HepG2 (cell line): ENCODE measurements around the gene SLC15A2. TPM values are rescaled to one million over a fixed set of nuclear protein-coding genes. Genes with fewer than 3 reads are reported as not detected.

Experiments
- ATAC-seq: fragments of 200-7000 bp; cut with Tn5 transposase; 3 replicates; pipeline ENCODE4 v1.9.1; 2020; ENCODE audit warnings: mild to moderate bottlenecking, moderate library complexity
- BruUV-seq: library from RNA; stranded (reverse); fragments of 400-500 nt; replicated peaks from 2 replicates; lab custom pipeline; 2021; lab: Mats Ljungman, UMichigan
- CTCF ChIA-PET: fragments of 300-600 bp; formaldehyde crosslinking; extraction: SDS; loops from one replicate; lab custom pipeline; 2021; ENCODE audit warnings: low total read pairs, inconsistent platforms, low intra/inter-chr PET ratio; lab: Yijun Ruan, JAX
- POLR2A ChIA-PET: fragments of 350-600 bp; sonication (Branson Sonifier 250); formaldehyde crosslinking; loops from one replicate; lab custom pipeline; 2020; ENCODE audit warnings: antibody characterized with exemption, inconsistent platforms; lab: Yijun Ruan, JAX
- DNase-seq: peaks from one replicate; pipeline ENCODE4 v3.0.0-alpha.2; 2015; ENCODE audit warnings: low spot score
- FAIRE-seq: peaks from 3 replicates; lab custom pipeline; 2011; peaks lifted over from hg19 to GRCh38; lab: Jason Lieb, UNC
- H2AFZ ChIP-seq: one replicate; pipeline ENCODE4 v1.6.1; 2011; ENCODE audit warnings: low read length, inconsistent platforms
- H3K27ac ChIP-seq: fragments of 300-600 bp; 3 replicates; pipeline ENCODE4 v1.8.0; 2011; ENCODE audit warnings: mixed run types, mild to moderate bottlenecking, mixed read lengths, low read length, inconsistent platforms; ENCODE audit not compliant: insufficient read depth; ENCODE audit errors: extremely low read length
- H3K27me3 ChIP-seq, 2 experiments: fragments of 200-600 bp in 1 of 2; 2 replicates in 1 of 2; 3 replicates in 1 of 2; pipeline versions ENCODE4 v1.6.0 to v1.8.0; 2011; ENCODE audit warnings: low read length in 2 of 2, mild to moderate bottlenecking in 2 of 2, moderate library complexity in 2 of 2, inconsistent platforms in 1 of 2; ENCODE audit not compliant: insufficient read depth in 2 of 2, control insufficient read depth in 1 of 2
- H3K36me3 ChIP-seq, 2 experiments: fragments of 200-600 bp in 1 of 2; replicated peaks in 1 of 2; 2 replicates in 1 of 2; 3 replicates in 1 of 2; pipeline versions ENCODE4 v1.5.1 to v1.8.0; 2011; ENCODE audit warnings: low read length in 2 of 2, inconsistent platforms in 1 of 2; ENCODE audit not compliant: insufficient read depth in 2 of 2, control insufficient read depth in 1 of 2
- H3K4me1 ChIP-seq: 2 replicates; pipeline ENCODE4 v1.5.1; 2012; ENCODE audit warnings: low read length, inconsistent platforms; ENCODE audit not compliant: insufficient read depth
- H3K4me2 ChIP-seq: 2 replicates; pipeline ENCODE4 v1.6.0; 2011; ENCODE audit warnings: low read depth, low read length, inconsistent platforms
- H3K4me3 ChIP-seq, 3 experiments: fragments of 200-600 bp in 1 of 3; sonication (generic), shearing (Covaris generic) in 1 of 3; replicated peaks in 1 of 3; 2 replicates each; pipeline ENCODE4 v1.5.1; 2011 to 2016; ENCODE audit warnings: low read length in 3 of 3, inconsistent platforms in 2 of 3, low read depth in 2 of 3, mild to moderate bottlenecking in 2 of 3, control low read depth in 1 of 3, mixed read lengths in 1 of 3; ENCODE audit not compliant: insufficient read depth in 1 of 3
- H3K79me2 ChIP-seq: one replicate; pipeline ENCODE4 v1.6.1; 2011; ENCODE audit warnings: low read length, inconsistent platforms; ENCODE audit not compliant: insufficient read depth
- H3K9ac ChIP-seq: 2 replicates; pipeline ENCODE4 v1.6.0; 2011; ENCODE audit warnings: mild to moderate bottlenecking, low read depth, low read length, inconsistent platforms; ENCODE audit not compliant: insufficient read depth
- H3K9me3 ChIP-seq: 2 replicates; pipeline ENCODE4 v1.5.1; 2012; ENCODE audit warnings: mild to moderate bottlenecking, low read length
- H4K20me1 ChIP-seq: 2 replicates; pipeline ENCODE4 v1.6.0; 2011; ENCODE audit warnings: inconsistent platforms, mild to moderate bottlenecking, low read length, moderate library complexity; ENCODE audit not compliant: insufficient read depth
- ADNP ChIP-seq: sonication (generic); formaldehyde crosslinking; IDR thresholded peaks from 2 replicates; pipeline ENCODE4 v1.4.0; 2020; ENCODE audit warnings: missing genetic modification reagents
- CTCF ChIP-seq: sonication (generic); formaldehyde crosslinking; IDR thresholded peaks from 2 replicates; pipeline ENCODE4 v1.5.0; 2020; ENCODE audit warnings: mild to moderate bottlenecking, missing genetic modification reagents, moderate library complexity
- GMEB1 ChIP-seq: sonication (generic); formaldehyde crosslinking; IDR thresholded peaks from 2 replicates; pipeline ENCODE4 v1.5.1; 2020; ENCODE audit warnings: missing genetic modification reagents, mild to moderate bottlenecking, borderline replicate concordance
- SIN3A ChIP-seq: IDR thresholded peaks from 2 replicates; pipeline ENCODE4 v1.6.1; 2011; ENCODE audit warnings: low read depth, mild to moderate bottlenecking, control low read depth, low read length, borderline replicate concordance
- SPEN ChIP-seq: sonication (generic); formaldehyde crosslinking; IDR thresholded peaks from 2 replicates; pipeline ENCODE4 v1.5.1; 2020; ENCODE audit warnings: low read depth, mild to moderate bottlenecking, missing genetic modification reagents
- STAG1 ChIP-seq: sonication (generic); formaldehyde crosslinking; IDR thresholded peaks from 2 replicates; pipeline ENCODE4 v1.4.0; 2020; ENCODE audit warnings: missing genetic modification reagents
- ZNF232 ChIP-seq: sonication (generic); formaldehyde crosslinking; IDR thresholded peaks from 2 replicates; pipeline ENCODE4 v1.4.0; 2020; ENCODE audit warnings: missing genetic modification reagents, borderline replicate concordance
- WGBS: methylation state at CpG from one replicate; pipeline ENCODE4 v1.1.6; 2017; ENCODE audit warnings: low lambda C conversion rate; 5-methylcytosine and 5-hydroxymethylcytosine counted together
- in situ Hi-C: cut with HindIII; loops from 2 replicates; pipeline ENCODE4 v1.10.0; 2017; ENCODE audit warnings: low pct_unique_long_range_greater_than_20kb; ENCODE audit not compliant: extremely low pct_ligation_motif_present
- intact Hi-C: fragments of 100-400 bp; cut with micrococcal nuclease; formaldehyde crosslinking; loops from one replicate; pipeline ENCODE4 v1.10.0; 2022; ENCODE audit not compliant: unreplicated experiment
- polyA plus RNA-seq, 8 experiments: library from polyadenylated mRNA; depleted of rRNA in 3 of 8; stranded (reverse) in 7 of 8; unstranded in 1 of 8; fragments of >200 nt; fragmentation: Illumina TruSeq in 4 of 8; extraction: Trizol in 4 of 8; gene quantifications; 2 replicates each; pipeline versions ENCODE4 v1.2.1 to v1.2.3, GENCODE V29; 2011 to 2016; ENCODE audit warnings: low read depth in 4 of 8, missing spikeins in 1 of 8, mixed read lengths in 1 of 8; ENCODE audit not compliant: insufficient read depth in 1 of 8
- total RNA-seq, 5 experiments: library from RNA; depleted of rRNA; stranded (reverse); fragments of >200 nt; fragmentation: Illumina TruSeq; extraction: Trizol; gene quantifications; 2 replicates each; pipeline ENCODE4 v1.2.3, GENCODE V29; 2016; ENCODE audit warnings: low read depth in 1 of 5

Gene SLC15A2
- total and polyA plus RNA-seq, 2 of the 13 experiments (the other 11 are each of a cell fraction or from before 2014, with no cell fraction given), result 1.0 to 1.4 TPM

GRCh38 chr3:121989943-121990342 lies 95.7 kb downstream of the SLC15A2 start:
- H3K27ac ChIP-seq, result no peak overlapping the region
- DNase-seq (no peak), ATAC-seq (peak; percentile 41; the same call in 2 of the 3 replicates), FAIRE-seq (no peak)
- intact Hi-C loops (no loop called here), in situ Hi-C loops (loop anchor here (5.0 to 10.0 kb wide), 2 partner anchors 108 to 445 kb away; partner anchors contain the start of gene POLQ)
- CTCF ChIA-PET, result no interaction called here
- H2AFZ ChIP-seq, result no peak overlapping the region
- H3K4me2 ChIP-seq, result no peak overlapping the region
- H3K79me2 ChIP-seq, result no peaks in the 10 kb centered on the region
- H3K4me1 ChIP-seq, result no peaks in the 10 kb centered on the region
- peak; percentile 25; the same call in 1 of the 2 replicates for TF ChIP-seq STAG1 (CRISPR knock-in tag)
- peak; percentile 43 for TF ChIP-seq CTCF (CRISPR knock-in tag)
- no peak for TF ChIP-seq ADNP (CRISPR knock-in tag)
- no peaks in the 10 kb centered on the region; a peak in 1 of 5 replicates for H3K27me3 ChIP-seq
- H3K9ac ChIP-seq, result no peak overlapping the region
- H3K4me3 ChIP-seq, result no peak overlapping the region
- H3K9me3 ChIP-seq, result no peaks in the 10 kb centered on the region
- POLR2A ChIA-PET, result no interaction called here
- H4K20me1 ChIP-seq, result no peaks in the 10 kb centered on the region
- no TSS peak for BruUV-seq
- no peaks in the 10 kb centered on the region for H3K36me3 ChIP-seq

DNA sequence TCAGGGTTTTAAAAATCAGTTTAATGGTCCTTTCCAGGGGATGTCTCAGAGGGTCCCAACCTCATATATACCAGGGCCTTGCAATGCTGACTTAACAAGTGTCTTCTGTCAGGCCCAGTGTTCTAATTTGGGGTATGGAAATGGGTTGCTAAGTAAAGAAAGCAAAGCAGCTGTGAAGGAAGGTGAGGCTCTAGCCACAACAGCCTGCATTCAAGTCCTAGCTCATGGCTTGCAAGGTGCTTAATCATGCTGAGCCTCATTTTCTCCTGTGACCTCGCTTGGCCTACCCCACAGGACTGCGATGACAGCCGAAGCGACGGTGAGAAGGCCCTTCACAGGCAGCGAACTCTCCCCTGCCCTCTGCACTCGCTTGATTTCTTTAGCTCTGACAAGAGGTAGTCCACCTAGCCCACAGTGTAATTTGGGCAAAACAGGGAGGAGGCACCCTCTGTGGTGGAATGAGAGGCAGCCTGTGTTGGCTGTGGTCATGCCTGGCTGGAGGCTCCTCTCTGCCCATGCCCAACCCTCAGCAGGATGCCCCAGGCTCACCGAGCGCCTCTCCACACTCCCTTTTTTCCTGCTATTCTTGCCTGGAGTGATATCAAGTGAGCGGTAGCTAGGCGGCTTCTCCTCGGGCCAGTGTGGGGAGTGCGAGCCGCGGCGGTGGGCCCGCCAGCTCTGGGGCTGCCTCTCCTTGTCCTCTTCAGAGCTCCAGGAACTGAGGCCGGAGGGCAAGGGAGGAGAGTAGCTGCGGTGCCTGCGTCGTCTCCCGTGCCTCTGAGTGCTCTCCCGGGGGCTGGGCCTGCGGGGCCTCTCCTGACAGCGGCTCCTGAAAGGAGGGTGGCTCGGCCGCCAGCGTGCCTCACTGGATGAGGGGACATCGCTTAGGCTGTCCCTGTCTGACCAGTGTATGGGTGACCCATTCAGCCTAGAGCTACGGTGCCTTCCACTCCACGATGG lies 98.7 kb downstream of the SLC15A2 start:
- Histone ChIP-seq H3K27ac (no peak overlapping the region), H3K36me3 (no peaks in the 10 kb centered on the region), H2AFZ (no peak overlapping the region), H3K9ac (no peak overlapping the region), H3K4me3 (no peak overlapping the region), H3K4me2 (no peak overlapping the region), H3K79me2 (no peaks in the 10 kb centered on the region), H4K20me1 (no peaks in the 10 kb centered on the region), H3K27me3 (no peaks in the 10 kb centered on the region; a peak in 1 of 5 replicates), H3K4me1 (no peaks in the 10 kb centered on the region), H3K9me3 (no peaks in the 10 kb centered on the region)
- BruUV-seq, result no TSS peak
- DNase-seq, result no peak
- FAIRE-seq, result no peak
- ATAC-seq, result no peak
- 55% methylated on average over 5 of the region's 31 CpGs for WGBS
- CTCF ChIA-PET, result no interaction called here
- POLR2A ChIA-PET, result no interaction called here
- in situ Hi-C loops, result loop anchor here (10.0 kb wide), 1 partner anchor 448 kb away; the partner anchor contains the start of gene POLQ
- intact Hi-C loops, result no loop called here
- no peak for TF ChIP-seq ZNF232 (CRISPR knock-in tag)
- no peak for TF ChIP-seq SIN3A
- no peak for TF ChIP-seq SPEN (CRISPR knock-in tag)
- TF ChIP-seq GMEB1 (CRISPR knock-in tag), result no peak
